Astrocyte of the cerebellum (primary cell): ENCODE measurements around the gene JOSD1.

ENCODE experiments used
- DNase-seq: peaks from one replicate; pipeline ENCODE4 v3.0.0-alpha.2; 2011; ENCODE audit warnings: low read depth
- H3K4me3 ChIP-seq: 2 replicates; pipeline ENCODE4 v1.5.1; 2011; ENCODE audit warnings: mild to moderate bottlenecking, low read depth, low read length, moderate library complexity
- in situ Hi-C: cut with HindIII; loops from 2 replicates; pipeline ENCODE4 v1.10.0; 2017; ENCODE audit warnings: low sequenced_read_pairs
- TF ChIP-seq, protein P1 (sequence below): IDR thresholded peaks from 2 replicates; pipeline ENCODE4 v1.5.1; 2012; ENCODE audit warnings: low read length, low read depth, moderate library complexity, mild to moderate bottlenecking; ENCODE audit errors: missing control alignments

Gene JOSD1

DNA sequence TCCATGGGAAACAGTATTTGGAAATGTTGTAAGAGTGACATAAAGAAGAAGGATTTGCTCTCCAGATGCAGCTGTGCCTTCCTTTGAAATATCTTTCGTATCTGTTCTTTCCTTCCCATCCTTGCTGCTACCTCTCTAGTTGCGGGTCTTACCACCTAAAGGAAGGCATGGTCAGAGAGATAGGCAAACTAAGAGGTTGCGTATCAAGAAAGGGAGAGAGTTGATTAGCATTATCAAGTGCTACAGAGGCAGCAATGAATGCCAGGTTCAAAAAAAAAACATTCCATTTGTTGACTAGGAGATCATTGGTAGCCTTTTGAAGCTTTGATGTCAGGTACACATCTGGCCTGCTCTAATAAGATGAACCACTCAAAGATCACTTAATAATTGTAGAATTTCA is 9.6 kb upstream of the JOSD1 start:
- in situ Hi-C loops, result no loop called here
- no peak for DNase-seq
- TF ChIP-seq, protein P1, sequence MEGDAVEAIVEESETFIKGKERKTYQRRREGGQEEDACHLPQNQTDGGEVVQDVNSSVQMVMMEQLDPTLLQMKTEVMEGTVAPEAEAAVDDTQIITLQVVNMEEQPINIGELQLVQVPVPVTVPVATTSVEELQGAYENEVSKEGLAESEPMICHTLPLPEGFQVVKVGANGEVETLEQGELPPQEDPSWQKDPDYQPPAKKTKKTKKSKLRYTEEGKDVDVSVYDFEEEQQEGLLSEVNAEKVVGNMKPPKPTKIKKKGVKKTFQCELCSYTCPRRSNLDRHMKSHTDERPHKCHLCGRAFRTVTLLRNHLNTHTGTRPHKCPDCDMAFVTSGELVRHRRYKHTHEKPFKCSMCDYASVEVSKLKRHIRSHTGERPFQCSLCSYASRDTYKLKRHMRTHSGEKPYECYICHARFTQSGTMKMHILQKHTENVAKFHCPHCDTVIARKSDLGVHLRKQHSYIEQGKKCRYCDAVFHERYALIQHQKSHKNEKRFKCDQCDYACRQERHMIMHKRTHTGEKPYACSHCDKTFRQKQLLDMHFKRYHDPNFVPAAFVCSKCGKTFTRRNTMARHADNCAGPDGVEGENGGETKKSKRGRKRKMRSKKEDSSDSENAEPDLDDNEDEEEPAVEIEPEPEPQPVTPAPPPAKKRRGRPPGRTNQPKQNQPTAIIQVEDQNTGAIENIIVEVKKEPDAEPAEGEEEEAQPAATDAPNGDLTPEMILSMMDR, result no peak
- no peak overlapping the region for H3K4me3 ChIP-seq

DNA sequence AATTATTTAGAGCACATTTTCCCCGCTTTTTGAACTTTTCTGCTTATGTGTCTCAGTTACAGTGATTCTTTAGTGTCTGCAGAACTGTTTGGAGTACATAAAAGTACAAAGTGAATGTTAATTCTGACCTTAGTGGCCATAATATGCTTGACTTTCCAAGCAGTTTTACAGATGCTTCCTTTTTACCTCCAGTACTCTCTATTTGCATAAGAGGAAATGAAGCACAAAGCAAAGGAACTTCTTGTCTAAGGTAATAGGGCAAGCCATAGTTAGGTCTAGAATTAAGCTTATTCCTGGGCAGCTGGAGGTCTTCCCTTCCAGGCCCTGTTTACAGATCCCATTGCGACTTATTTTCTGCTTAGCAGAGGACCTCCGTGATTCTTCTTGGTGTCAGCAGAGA is 8.6 kb upstream of the JOSD1 start:
- no peak overlapping the region for H3K4me3 ChIP-seq
- TF ChIP-seq, protein P1, result no peak
- DNase-seq, result no peak
- in situ Hi-C loops, result no loop called here

DNA sequence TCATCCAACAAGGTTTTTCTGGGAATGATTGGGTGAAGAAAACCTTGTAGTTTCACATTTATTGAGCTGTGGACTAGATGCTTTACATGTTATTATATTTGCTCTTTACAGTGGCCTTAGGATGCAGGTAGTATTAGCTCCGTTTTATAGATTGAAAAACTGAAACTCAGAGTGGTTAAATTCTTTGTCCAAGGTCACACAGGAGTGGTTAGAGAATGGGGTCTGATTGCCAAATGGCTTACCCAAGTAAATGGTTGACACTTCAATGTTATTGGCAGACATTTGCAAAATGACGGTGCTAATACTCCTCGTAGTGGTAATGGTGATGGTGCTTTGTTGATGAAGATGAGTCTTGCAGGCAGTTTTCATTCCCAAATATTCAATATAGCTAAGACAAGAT is 7.2 kb upstream of the JOSD1 start:
- DNase-seq, result no peak
- in situ Hi-C loops, result no loop called here
- TF ChIP-seq, protein P1, result no peak
- H3K4me3 ChIP-seq, result no peak overlapping the region

DNA sequence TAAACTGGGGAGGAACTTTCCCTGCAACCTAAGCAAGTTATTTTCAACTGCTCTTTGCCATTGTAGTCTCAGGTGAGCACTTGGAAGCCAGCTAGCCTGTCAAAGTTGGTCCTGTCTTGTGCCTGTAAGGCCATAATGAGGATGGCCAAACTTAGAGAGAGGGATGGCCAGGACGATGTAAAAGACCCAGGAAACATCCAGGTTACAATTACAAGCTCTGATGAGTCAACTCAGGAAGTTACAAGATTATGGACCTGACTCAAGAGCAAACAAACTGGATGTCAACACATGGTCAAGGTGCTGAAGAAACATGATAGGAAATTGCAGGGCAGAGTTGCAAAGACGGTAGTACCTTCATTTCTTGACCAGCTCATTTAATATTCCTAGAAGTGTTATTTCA is 6.6 kb upstream of the JOSD1 start:
- in situ Hi-C loops, result no loop called here
- TF ChIP-seq, protein P1, result no peak
- peak overlapping the region; percentile 93 for H3K4me3 ChIP-seq
- DNase-seq, result no peak

DNA sequence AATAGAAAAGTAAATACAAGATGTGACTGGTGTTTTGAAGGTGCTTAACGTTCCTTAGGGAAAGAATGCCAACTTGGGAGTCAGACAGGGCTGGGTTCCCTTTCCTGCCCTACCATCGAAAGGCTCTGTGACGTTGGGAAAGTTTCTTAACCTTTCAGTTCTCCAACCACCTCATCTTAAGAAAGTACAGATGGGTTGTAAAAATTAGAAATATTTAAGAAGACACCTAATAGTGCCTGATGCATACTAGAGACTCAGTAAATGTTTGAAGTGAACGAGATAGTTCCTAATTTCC is 6.1 kb upstream of the JOSD1 start:
- in situ Hi-C loops, result no loop called here
- TF ChIP-seq, protein P1, result no peak
- no peak for DNase-seq
- peak overlapping the region; percentile 93 for H3K4me3 ChIP-seq

DNA sequence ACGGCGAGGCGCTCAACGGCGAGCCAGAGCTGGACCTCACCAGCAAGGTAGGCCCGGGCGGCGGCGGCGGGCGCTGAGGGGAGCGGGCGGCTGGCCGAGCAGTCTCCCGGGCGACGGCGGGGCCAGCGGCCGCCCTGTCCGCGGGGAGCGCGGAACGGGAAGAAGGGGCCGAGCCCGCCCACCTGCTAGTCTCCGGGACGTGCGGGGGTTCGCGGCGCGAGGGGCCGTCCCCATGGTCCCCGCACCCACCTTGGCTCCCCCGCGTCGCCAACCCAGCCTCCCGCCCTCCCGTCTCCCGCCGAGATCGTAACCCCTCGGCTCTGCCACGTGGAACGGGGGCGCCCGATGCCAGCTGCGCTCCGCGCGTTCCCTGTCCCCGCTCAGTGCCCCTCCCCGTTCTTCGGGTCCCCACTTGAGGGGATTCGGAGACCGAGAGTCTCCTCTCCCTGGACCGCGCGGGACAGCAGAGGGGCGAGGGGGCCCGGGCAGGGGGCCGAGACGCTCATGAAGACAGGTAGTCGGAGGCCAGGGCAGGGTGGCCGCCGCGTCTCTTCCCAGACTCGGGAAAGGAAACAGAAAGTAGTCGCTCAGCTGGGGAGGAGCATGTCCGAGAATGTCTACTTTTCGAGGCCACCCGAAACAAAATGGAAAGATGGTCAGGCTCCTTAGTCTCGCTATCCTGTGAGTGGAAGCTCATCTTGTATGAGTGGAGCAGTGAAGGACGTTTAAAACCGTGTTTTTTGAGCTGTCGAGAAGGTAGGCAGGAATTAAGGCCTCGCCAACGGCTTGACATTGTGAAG is 5.6 kb upstream of the JOSD1 start:
- no peak for DNase-seq
- TF ChIP-seq, protein P1, result no peak
- in situ Hi-C loops, result no loop called here
- H3K4me3 ChIP-seq, result peak overlapping the region; percentile 93
